ENCODE data around the gene PSKH1.

The PSKH1 gene

DNA sequence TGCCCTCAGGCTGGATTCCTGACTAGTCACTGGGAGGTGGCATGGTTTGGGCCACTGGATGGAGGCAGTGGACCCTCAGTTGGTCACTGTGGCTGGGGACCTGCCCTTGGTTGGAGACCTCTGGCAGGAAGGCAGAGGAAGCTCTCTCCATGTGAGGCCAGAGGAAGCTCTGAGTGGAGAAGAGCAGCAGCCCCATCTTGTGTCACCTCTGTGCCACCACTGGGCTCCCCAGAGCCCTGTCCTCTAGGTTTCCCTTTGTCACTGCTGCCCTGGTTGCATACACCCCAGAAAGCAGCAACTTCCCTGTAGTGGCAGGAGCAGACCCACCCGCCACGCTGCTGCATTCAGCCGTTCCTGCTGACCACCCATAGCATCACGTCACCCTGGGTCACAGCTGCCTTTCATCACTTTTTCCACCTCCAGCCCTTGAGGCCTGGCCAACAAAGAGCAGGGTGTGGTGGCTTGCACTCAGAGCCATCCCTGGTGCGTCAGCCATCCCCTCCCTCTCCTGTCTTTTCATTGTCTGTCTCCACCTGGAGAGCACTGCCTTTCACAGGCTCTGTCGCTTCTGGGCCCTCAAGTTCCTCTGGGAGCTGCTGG lies 26.7 kb downstream of the PSKH1 start:
- TF ChIP-seq, protein P1, sequence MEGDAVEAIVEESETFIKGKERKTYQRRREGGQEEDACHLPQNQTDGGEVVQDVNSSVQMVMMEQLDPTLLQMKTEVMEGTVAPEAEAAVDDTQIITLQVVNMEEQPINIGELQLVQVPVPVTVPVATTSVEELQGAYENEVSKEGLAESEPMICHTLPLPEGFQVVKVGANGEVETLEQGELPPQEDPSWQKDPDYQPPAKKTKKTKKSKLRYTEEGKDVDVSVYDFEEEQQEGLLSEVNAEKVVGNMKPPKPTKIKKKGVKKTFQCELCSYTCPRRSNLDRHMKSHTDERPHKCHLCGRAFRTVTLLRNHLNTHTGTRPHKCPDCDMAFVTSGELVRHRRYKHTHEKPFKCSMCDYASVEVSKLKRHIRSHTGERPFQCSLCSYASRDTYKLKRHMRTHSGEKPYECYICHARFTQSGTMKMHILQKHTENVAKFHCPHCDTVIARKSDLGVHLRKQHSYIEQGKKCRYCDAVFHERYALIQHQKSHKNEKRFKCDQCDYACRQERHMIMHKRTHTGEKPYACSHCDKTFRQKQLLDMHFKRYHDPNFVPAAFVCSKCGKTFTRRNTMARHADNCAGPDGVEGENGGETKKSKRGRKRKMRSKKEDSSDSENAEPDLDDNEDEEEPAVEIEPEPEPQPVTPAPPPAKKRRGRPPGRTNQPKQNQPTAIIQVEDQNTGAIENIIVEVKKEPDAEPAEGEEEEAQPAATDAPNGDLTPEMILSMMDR (IDR thresholded peaks at IDR 0.05; ENCODE audit: unreplicated experiment in 3 of 3) = no peak
- Mint-ChIP-seq H3K9me3 (no peaks in the 10 kb centered on the region), H3K27ac (no peak overlapping the region), H3K4me1 (peaks cover 35% of the 10 kb centered on the region), H3K27me3 (ENCODE audit: low read depth) (no peaks in the 10 kb centered on the region), H3K4me3 (no peak overlapping the region), H3K36me3 (ENCODE audit: low read depth) (peaks cover 17% of the 10 kb centered on the region)

DNA sequence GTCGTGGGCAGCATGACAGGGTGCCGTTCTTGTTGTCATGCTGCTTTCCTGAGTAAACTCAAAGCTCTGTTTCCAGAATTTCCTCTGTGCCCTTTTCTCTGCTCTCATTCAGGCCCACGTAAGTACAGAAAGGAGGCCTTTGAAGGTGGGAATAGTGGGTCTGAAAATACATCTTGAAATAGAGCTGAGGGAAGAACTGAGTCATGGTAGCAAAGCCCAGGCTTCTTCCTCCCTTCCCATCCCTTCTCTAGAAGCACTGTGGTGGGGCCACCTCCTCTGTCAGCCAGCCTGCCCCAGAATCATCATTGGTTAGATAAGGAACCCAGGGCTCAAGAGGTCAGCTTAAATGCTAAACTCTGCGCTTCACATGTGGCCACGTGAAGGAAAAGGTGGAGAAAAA lies 29.2 kb downstream of the PSKH1 start:
- no peaks in the 10 kb centered on the region for H3K27me3 Mint-ChIP-seq (ENCODE audit: low read depth)
- H3K4me3 Mint-ChIP-seq = no peak overlapping the region
- H3K36me3 Mint-ChIP-seq (ENCODE audit: low read depth) = peaks cover 6% of the 10 kb centered on the region
- H3K9me3 Mint-ChIP-seq = no peaks in the 10 kb centered on the region
- peaks cover 13% of the 10 kb centered on the region for H3K4me1 Mint-ChIP-seq
- H3K27ac Mint-ChIP-seq = no peak overlapping the region
- TF ChIP-seq, protein P1 (IDR thresholded peaks at IDR 0.05; ENCODE audit: unreplicated experiment in 3 of 3) = no peak

DNA sequence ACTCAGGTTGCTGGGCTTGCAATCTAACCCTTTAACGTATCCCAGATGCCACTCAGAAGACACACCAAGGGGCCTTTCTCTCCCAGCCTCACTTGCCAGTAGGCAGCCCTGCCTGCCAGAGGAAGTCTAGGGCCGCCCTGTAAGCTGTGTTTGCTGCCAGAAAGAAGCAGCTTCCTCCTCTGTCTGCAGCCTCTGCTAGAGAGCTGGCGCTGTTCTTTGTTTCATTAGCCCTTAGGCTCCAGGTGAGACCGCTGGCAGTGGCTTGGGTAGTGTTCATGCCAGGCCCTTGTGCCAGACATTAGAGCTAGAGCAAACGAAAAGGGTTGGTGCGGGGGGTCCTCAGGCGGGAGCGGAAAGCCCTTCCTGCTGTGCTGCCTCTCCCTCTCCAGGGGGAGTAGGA lies 29.7 kb downstream of the PSKH1 start:
- Mint-ChIP-seq H3K9me3 (no peaks in the 10 kb centered on the region), H3K4me1 (peaks cover 8% of the 10 kb centered on the region), H3K27me3 (ENCODE audit: low read depth) (no peaks in the 10 kb centered on the region), H3K36me3 (ENCODE audit: low read depth) (peaks cover 1% of the 10 kb centered on the region), H3K4me3 (no peak overlapping the region), H3K27ac (peak overlapping the region in 1 of 3 experiments; percentile 45)
- TF ChIP-seq, protein P1 (IDR thresholded peaks at IDR 0.05; ENCODE audit: unreplicated experiment in 3 of 3) = no peak

DNA sequence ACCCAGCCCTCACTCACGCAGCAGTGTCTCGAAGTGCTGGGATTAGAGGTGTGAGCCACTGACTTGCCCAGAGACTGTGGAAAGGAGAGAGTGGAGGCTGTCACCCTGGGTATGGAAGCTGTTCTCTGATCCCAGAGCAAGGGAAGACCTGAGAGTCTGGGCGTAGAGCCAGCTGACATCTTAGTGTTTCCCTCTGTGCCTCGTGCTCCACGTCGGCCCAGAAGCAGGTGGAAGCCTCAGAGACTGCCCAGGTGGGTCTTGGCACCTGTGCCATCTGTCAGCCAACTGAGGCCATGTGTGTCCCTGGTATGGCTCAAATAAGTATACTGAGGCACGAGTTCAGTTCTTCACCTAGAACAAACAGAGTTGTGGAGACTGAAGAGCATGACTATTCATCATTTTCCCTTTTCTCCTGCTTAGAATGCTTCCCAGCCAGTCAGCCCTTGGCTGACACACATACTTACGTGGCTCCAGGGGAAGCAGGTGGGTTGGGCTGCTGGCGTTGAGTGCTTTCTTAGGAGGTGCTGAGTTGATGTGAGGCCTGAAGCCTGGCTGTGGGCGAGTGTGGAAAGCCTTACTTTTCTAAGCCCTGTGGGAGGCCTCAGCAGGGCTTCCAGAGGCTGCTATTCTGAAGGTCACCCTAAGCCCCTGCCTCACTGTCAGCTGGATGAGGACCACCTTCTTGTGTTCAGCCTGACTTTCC lies 30.5 kb downstream of the PSKH1 start:
- TF ChIP-seq, protein P1 (IDR thresholded peaks at IDR 0.05; ENCODE audit: unreplicated experiment in 3 of 3) = no peak
- H3K9me3 Mint-ChIP-seq = no peaks in the 10 kb centered on the region
- no peak overlapping the region for H3K4me3 Mint-ChIP-seq
- H3K36me3 Mint-ChIP-seq (ENCODE audit: low read depth) = no peaks in the 10 kb centered on the region
- no peak overlapping the region for H3K27ac Mint-ChIP-seq
- peaks cover 5% of the 10 kb centered on the region for H3K4me1 Mint-ChIP-seq
- no peaks in the 10 kb centered on the region for H3K27me3 Mint-ChIP-seq (ENCODE audit: low read depth)

DNA sequence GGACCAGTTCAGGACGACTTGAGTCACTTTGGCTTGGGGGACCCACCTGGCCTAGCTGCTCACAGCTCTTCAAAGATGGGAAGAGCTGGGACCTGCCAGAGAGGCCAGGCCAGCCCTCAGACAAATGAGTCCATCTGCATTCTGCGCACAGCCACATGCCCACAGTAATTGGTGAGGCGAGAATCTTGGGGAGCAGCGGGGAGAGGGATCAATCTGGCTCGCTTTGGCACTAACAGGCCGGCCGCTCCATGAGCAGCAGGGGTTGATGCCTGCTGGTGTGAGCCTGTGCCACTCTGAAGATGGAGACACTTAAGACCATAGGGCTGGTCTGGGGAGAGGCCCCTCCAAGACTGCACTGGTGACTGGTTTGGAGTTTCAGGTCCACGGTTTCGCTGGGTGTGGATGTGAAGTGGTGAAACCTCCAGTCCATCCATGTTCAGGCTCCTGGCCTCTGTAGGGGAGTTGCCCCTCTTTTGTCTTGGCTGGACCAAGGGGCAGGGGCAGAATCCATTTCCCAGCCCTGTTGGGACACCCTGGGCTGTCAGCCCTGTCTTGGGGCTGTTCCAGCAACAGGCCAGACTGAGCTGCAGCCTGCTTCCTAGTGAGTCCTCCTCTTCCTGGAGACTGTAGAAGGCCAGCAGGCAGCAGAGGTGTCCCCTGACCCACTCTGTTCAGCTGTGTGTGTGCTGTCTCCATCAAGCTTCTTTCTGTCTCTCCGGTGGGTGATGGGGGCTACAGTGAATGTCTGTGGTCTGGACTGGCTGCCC lies 31.3 kb downstream of the PSKH1 start:
- Mint-ChIP-seq H3K9me3 (no peaks in the 10 kb centered on the region), H3K27ac (no peak overlapping the region), H3K4me1 (peaks cover 5% of the 10 kb centered on the region), H3K27me3 (ENCODE audit: low read depth) (no peaks in the 10 kb centered on the region), H3K4me3 (no peak overlapping the region), H3K36me3 (ENCODE audit: low read depth) (no peaks in the 10 kb centered on the region)
- TF ChIP-seq, protein P1 (IDR thresholded peaks at IDR 0.05; ENCODE audit: unreplicated experiment in 3 of 3) = no peak
